T follicular helper cell (primary cell): ENCODE data around the gene UAP1L1.
"Not testable (repeated sequence)": the region's sequence is repeated elsewhere in the genome, so short reads cannot be mapped to it uniquely, and the experiment has no call there.

Experiments
- DNase-seq: peaks from one replicate; pipeline ENCODE4 v3.0.0-alpha.2; 2020; ENCODE audit warnings: low read depth

Gene UAP1L1

DNA sequence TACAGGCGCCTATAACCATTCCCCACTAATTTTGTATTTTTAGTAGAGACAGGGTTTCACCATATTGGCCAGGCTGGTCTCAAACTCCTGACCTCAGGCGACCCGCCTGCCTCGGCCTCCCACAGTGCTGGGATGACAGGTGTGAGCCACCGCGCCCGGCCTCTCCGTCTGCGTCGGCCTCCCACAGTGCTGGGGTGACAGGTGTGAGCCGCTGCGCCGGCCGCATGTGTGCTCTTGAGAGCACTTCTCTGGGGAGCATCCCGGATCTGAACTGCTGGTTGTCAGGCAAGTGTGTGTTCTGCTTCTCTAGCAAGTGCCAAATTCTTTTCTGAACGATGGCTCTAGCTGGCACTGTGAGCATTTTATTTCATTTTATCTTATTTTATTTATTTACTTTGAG is 19.8 kb upstream of the UAP1L1 start:
- no peak for DNase-seq

DNA sequence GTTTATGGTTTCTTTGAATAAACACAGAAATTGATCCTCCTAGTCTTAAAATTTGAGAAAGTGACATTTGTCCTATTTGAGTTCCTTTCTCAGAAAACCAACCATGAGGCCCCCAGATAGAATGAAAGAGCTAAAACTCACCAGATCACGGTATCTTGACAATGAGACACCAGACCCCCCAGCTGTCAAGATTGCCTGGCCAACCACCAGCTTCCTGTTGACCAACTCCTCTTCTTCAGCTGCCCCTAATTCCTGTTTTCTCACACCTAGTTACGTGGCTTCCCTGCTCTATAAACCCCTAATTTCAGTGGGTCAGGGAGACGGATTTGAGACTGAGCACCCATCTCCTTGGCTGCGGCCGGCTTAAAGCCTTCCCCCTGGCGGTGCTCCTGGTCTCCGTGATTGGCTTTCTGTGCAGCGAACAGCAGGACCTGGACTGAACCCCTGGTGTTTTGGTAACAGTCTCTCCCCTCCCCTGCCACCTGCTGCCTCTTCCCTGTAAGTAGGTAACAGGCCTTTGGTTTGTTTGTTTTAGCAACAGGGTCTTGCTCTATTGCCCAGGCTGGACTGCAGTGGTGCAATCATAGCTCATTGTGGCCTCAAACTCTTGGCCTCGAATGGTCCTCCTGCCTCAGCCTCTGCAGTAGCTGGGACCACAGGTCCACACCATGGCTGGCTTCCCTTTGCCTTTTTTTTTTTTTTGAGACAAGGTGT is 18.6 kb upstream of the UAP1L1 start:
- DNase-seq, result no peak

DNA sequence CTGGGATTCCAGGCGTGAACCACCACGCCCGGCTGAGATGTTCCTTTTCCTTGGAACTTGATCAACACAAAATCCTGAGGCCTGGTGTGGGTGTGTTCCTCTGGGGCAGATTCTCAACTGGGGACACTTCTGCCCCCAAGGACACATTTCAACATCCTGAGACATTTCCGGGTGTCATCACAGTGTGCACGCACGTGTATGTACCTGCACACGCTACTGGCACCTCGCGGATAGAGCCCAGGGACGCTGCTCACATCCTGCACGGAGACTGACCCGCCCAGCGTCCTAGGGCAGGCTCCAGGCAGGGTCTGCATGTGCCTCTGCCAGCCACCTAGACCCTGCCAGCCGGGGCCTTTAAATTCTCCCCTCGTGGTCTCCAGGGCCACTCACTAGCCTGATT is 14.9 kb upstream of the UAP1L1 start:
- DNase-seq, result no peak

DNA sequence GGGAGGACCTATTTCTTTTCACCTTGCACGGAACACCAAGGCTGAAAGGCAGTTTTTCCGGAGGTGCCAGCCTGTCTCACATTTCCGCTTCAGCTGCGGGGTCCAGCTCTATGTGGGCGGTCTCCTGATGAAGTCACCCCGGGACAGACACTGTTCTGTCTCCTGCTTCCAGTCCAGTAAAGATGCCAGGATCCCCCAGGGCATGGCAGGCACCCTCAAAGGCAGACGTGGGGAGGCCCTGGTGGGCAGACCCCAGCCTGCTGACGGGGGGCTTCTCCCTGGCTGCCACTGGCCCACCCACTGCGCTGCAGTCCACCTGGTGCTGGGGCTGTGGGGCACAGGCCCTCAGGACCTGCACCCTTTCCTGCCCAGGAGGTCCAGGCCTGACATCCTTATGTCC is 14.5 kb upstream of the UAP1L1 start:
- not testable (repeated sequence) for DNase-seq

DNA sequence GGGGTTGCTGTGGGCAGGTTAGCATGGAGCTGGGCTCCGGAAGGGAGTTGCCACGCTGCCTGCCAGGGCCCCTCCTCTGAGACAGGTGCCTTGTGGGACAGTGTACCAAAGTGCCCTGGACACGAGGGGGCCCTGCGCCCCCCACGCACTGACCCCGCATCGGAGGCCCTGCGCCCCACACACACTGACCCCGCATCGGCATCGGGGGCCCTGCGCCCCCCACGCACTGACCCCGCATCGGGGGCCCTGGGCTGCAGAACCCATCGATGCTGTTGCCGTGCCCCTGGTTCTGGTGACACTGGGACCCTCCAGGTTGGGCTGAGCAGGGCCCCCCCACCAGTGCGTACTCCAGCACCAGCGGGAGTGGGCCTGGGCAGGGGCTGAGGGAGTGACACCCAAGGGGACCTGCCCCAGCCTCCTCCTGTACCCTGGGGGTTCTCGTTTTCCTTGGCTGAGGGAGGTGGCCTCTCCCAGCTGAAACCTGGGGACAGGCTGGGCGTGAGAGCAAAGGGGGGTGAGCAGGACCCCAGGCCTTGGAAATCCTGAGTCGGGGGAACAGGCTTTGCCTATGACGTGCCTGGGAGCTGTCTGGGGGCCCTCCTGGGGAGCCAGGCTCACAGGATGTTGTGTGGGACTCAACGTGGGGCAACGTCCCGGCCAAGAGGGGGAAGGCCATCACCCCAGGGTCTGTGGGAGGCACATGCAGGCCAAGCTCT is 13.8 kb upstream of the UAP1L1 start:
- no peak for DNase-seq

DNA sequence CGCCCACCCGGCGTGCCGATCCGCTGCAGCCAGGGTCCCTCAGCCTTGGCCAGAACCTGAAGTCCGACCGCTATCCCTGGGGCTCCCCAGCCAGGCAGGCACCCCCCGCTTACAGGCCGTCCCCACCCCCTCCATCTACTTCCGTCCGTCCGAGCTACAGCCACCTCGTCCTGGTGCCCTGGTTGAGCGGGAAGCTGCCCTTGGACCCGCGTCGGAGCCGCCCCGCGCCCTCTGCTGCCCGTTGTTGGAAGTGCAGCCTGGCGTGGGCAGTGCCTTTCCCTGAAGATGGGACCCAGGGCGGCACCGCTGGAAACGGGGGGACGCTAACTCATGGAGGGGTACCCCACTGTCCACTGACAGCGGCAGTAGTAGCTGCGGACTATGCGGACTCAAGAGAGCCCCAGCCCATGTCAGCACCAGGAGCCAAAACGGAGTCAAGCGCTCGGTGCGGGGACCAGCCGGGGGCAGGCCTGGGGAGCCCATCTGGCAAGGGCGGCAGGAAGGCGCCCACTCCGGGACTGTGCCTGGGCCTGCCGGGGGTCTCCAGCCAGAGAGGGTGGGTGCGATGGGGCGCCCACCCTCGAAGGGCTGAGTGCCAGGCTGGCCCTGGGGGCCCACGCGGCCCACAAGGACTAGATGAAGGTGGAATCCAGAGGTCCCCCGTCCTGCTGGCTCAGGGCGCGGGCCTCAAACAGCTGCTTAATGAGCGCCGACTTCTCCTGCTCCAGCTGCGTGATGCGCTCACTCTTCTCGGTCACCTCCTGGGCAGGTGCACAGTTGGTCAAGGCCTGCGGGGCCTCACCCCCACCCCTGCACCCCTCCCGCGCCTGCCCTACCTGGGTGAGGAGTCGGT is 13.1 kb upstream of the UAP1L1 start:
- DNase-seq, result no peak

DNA sequence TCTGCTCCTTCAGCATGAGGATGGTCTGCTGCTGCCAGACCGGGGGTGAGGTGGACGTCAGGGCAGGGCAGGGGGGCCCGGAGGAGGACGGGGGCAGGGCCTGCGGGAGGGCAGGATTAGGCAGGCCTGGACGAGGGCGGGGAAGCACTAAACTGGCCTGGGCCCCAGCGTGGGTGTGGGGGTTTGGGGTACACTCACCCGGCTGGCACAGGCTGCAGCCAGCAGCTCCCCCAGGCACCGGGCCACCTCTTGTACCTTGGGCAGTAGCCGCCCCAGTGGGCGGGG is 12.5 kb upstream of the UAP1L1 start:
- DNase-seq, result no peak

DNA sequence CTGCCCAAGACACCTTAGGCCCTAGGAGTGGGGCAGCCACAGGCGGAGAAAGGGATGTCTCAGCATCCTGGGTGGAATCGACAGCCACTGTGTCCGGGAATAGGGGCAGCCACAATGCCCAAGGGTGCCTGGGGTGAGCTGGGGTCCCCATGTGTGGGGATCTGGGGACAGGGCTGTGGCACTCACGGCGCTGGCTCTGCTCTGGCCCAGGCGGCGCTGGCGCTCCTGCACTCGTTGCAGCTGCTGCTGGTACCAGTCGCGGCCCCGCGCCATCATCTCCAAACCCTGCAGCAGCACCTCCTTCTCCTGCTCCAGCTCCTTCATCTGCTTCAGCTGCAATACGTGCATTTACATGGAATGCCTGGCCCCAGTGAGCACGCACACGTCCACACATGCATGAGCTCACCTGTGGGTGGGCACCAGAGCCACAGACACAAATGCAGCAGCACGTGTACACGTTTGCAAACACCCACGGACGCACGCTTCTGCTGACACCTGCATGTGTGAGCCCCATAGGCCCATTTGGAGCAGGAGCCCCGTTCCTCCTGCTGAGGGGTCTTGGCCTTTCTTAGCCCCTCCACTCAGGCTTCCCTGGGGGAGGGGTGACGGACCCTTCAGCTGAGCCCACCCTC is 11.9 kb upstream of the UAP1L1 start:
- DNase-seq, result no peak

DNA sequence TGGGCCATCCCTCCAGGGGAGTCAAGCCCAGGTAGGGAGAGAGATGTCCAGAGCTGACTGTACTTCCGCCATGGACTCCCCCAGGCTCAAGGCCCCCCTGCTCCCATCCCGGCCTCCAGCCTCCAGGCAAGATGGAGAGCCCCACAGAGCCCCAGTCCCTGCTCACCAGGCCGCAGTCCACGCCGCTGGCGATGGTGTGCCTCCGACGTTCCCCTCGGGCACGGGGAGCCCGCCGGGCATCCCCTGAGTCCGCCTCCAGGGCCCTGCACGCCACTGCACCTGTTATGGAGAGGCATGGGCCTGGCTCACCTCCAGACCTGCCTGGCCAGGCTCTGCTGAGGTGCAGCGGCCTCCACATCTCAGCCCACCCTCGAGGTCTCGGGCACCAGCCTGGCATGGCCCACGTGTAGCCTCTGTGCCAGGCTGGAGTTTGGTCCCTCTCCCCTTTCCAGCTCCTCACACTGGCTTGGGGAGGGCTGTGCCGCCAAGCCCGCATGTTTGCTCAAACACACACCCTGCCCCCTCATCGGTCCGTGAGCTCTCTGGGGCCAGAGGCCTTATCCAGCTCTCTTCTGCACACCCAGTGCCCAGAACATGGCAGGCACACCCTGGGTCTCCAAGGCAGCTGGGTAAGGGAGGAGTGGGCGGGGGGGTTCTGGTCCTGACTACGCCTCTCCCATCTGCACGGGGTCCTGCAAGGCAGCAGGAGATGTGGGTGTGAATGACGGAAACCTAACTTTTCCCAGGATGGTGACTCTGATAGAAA is 11.0 kb upstream of the UAP1L1 start:
- no peak for DNase-seq

DNA sequence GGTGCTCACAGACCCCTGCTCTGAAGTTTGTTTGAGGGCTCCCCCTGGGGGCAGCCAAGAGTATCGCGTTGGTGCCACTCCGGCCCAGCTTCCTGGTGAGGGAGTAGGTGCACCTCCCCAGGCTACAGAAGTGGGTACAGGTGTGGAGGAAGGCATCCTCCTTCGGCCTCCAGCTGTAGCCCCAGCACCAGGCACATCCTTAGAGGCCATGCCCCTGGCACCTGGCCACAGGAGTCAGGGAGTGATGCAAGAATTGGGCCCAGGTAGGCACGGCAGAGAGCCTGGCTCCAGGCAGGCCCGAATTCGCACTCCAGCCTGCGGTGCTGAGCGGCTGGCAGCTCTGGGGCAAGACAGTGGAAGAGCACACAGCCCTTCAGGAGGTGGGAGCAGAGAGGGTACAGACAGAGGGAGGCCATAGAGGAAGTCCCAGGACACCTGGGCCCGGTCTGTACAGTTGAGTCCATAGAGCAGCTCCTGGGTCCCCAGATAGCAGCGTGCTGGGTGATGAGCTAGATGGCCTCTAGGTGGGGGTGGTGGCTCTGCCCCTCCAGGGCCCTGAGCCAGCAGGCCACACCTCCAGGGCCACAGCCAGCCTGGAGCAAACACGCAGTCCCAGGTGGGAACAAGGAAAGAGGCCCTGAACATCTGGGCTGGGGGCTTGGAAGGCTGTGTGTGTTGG is 9.3 kb upstream of the UAP1L1 start:
- DNase-seq, result peak; percentile 77

DNA sequence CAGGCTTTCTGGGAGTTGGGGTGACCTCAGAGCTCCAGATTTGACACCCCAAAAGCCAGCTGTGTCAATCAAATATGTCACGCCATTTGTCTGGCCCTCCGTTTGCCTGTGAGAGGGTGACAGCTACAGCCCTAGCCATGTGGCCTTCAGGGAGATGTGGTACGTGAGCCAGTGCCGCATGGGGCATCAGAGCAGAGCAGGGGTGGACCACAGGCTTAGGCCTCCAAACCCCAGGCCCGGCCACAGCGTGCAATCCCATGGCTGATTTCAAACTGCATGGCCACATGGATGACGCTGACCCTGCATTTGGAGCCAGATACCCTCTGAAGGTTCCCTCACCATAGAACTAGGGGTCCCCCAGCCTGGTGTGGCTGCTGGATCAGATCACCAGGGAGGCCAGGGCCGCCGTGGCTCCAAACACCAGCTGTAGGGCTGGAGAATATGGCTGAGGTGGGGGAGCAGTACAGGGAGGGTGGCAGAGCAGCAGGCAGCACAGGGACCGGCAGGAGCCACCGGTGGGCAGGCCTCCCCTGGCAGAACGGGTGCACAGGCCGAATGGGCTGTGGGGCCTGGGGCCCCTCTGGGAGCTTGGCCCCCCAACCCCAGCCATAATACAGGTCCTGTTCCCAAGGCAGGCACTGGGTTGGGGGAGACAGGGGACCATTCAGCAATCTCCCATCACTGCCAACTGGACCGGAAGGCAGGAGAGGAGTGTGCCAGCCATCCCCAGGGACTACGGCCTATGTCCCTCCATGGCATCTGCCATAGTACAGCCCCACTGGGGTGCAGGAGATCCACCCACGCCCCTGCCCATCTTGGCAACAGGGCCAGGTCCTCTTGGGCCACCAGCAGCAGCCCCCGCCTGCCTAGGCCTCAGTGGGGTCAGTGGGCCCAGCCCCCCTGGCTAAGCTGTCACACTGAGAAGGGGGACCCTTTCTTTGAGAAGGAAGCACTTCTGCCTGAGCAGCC is 8.5 kb upstream of the UAP1L1 start:
- DNase-seq, result no peak

DNA sequence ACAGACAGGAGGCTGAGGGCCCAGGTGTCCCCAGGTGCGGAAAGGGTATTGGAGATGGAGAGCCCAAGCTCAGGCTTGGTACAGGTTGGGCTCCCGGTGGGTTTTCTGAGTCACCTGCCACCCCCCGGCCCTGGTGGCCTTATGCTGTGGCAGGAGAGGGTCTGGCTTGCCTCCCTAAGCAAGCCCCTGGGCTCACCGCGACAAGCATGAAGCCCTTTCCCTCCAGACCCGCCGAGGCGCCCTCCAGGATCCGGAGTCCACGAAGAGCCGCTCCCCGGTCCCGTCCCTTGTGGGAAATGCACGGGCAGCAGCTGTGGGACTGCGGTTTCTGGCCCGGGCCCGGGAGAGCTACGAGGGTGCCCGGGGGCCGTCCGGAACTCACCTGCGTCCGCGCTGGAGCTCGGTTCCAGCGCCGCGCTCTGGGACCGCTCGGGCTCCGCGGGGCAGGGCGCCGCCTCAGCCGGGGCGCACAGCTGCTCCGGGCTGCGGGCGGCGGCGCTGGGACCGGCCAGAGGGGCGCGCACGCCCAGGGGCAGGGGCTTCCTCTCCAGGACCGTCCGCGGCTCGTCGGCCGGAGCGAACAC is 7.7 kb upstream of the UAP1L1 start:
- DNase-seq, result no peak

DNA sequence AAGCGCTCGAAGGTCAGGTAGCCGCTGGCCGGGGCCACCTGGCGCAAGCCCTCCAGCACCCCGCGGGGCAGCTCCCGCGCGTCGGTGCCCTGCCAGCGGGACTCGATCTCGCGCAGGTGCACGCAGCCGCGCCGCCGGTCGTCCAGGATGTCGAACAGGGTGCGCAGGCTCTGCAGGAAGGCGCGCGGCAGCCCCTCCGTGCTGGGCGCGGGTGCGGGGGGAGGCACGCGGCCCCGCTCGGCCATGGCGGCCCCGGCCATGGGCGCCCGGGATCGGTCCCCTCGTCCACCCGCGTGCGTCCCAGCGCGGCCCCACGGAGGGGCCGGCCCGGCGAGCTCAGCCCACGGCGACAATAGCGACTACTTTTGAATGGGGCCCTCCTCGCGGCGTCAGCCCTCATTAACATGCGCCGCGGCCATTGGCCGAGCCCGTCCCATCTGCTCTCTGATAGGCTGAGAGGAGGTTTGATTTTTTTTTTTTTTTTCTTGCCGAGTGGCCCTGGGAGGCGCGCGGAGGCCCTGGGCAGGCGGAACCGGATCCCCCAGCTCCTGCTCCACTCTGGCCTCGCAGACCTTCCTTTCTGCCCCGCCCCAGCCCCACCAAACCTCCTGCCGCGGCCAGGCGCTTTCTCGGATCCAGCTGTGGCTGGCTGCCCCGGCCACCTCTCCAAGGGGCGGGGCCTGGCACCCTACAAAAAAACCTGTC is 7.0 kb upstream of the UAP1L1 start, which contains the start of gene SAPCD2:
Gene SAPCD2, minus strand, starts transcription at position 357 of the 705 bp plus-strand sequence. Its CDS starts 97 bp downstream, at position 260.
- peak; percentile 74 for DNase-seq

DNA sequence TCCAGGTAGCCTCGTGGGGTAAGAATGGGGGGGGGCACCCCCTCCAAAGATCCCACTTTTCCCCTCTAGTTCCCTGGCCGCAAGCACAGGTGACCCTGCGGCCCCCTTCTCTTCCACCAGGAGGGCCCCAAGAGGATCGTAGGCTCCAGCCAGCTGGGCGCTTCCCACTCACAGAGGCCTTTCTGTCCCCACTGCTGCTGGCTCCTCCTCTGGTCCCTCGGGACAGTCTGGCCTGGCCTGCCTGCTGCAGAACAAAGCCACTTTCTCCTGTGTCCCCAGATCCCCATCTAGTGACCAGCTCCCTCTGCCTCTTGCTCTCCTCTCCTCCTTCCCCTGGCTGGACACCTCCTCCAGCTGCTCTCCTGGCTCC is 6.4 kb upstream of the UAP1L1 start:
- DNase-seq, result no peak

DNA sequence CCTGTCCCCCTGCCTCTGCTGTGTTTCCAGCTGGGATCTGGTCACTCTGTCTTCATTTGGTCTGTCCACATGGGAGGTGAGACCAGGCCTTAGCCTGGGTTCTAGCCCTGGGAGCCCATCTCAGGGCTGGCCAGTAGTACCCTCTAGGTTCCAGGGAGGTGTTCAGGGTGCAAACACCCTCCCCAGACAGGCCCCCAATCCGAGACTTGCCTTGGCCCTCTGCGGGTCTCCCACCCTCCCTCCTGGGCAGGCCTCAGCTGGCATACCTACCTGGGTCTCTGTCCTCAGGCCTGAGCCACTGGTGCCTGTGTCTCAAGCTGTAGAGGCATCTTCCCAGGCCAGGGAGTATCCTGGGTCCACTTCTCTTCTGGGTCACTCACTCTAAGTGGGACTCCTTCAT is 6.0 kb upstream of the UAP1L1 start:
- DNase-seq, result no peak

DNA sequence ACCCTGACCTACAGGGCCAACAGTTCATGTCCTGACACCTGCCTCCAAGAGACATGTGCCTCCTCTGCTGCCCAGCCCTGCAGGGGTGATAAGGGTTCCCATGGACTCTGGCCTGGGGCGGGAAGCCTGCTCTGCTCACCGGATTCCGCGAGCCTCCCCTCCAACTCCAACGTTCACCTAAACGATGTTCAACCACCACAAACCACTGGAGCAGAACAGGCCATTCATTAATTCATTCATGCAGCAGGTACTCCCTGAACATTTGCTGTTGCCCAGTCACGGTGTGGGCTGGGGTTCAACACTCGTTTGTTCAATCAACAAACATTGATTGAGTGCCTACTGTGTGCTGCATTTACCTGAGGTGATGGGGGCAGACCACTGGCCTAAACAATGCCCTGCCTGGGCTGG is 3.3 kb upstream of the UAP1L1 start:
- no peak for DNase-seq

DNA sequence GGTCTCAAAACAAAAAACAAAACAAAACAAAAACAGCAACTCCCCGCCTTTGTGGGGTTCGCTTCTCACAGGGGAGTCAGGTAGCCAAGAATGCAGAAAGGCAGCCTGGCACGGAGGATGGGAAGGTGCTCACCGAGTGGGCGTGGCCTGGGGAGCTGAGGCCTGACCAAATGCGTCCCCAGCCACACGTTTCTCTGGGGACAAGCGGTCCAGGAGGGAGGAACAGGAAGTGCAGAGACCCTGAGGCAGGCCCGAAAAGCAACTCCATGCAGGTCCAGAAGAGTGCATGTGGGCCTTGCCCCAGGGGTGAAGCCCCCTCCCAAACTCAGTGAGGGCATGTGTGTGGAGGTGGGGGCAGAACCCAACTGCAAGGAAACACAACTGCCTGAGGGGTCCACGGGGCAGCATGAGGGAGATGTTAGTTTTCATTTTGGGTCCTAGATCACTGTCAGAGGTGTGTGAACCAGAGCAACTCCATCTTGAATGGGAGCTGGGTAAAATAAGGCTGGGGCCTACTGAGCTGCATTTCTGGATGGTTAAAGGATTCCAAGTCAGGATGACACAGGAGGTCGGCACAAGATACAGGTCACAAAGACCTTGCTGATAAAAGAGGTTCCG is 2.6 kb upstream of the UAP1L1 start:
- no peak for DNase-seq

DNA sequence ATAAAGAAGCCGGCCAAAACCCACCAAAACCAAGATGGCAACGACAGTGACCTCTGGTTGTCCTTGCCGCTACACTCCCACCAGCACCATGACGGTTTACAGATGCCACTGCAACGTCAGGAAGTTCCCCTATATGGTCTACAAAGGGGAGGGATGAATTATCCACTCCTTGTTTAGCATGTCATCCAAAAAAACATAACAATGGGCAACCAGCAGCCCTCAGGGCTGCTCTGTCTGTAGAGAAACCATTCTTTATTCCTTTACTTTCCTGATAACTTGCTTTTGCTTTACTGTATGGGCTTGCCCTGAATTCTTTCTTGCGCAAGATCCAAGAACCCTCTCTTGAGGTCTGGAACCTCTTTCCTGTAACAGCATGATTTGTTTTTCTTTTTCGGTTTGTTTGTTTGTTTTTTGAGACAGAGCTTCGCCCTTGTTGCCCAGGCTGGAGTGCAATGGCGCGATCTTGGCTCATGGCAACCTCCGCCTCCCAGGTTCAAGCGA is 2.0 kb upstream of the UAP1L1 start:
- DNase-seq, result no peak
